GM21528 (cell line): ENCODE data around the gene IGSF23.
"Not testable (repeated sequence)": the region's sequence is repeated elsewhere in the genome, so short reads cannot be mapped to it uniquely, and the experiment has no call there.

Source experiments
- ATAC-seq: cut with Tn5 transposase; IDR thresholded peaks from one replicate; pipeline ENCODE4 v1.9.1; 2021; ENCODE audit warnings: mild to moderate bottlenecking, moderate library complexity; ENCODE audit not compliant: unreplicated experiment, low FRiP score

IGSF23 gene

DNA sequence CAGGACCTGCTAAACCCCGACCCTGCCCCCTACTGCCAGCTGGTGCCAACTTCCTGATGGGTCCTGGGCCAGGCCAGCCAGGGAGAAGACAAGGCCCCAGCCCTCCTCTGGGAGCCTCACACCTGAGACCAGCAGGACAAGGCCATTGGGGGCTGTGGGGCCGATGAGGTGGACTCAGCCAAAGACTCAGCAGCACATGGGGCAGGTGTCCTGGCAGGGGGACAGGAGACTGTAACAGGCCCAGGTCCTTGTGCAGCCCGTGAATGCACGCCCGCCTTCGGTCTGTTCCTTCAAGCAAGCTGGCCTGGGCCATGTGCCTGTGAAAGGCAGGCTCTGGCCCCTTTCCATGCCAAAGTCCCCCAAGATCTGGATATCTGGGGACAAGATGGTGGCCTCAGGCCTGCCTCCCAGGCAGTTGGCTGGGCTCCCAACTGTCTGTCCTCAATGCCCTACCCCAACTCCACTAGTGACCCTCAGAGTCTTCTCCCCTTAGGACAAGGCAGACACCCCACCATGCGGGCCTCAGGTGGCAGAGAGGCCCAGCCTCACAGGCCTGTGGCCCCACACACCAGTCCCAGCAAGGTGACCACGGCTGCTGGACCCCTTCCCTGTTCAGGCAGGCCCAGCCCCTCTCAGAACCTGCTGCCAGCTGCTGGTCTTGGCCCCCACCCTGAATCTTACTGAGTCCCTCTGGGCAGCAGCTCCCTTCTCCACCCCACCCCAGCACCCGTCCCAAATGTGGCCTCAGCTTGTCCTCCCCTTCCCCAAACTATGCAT, 70.3 kb downstream of the IGSF23 start:
- no peak for ATAC-seq

DNA sequence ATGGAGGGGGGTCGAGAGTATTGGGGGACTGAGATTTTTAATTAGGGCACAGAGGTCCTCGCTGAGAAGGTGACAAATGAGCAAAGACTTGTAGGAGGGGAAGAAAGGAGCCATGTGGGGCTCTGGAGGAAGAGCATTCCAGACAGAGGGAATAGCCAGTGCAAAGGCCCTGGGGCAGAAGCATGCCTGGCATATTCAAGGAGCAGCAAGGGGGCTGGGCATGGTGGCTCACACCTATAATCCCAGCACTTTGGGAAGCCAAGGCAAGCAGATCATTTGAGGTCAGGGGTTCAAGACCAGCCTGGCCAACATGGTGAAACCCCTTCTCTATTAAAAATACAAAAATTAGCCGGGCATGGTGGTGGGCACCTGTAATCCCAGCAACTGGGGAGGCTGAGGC, 71.0 kb downstream of the IGSF23 start:
- not testable (repeated sequence) for ATAC-seq

DNA sequence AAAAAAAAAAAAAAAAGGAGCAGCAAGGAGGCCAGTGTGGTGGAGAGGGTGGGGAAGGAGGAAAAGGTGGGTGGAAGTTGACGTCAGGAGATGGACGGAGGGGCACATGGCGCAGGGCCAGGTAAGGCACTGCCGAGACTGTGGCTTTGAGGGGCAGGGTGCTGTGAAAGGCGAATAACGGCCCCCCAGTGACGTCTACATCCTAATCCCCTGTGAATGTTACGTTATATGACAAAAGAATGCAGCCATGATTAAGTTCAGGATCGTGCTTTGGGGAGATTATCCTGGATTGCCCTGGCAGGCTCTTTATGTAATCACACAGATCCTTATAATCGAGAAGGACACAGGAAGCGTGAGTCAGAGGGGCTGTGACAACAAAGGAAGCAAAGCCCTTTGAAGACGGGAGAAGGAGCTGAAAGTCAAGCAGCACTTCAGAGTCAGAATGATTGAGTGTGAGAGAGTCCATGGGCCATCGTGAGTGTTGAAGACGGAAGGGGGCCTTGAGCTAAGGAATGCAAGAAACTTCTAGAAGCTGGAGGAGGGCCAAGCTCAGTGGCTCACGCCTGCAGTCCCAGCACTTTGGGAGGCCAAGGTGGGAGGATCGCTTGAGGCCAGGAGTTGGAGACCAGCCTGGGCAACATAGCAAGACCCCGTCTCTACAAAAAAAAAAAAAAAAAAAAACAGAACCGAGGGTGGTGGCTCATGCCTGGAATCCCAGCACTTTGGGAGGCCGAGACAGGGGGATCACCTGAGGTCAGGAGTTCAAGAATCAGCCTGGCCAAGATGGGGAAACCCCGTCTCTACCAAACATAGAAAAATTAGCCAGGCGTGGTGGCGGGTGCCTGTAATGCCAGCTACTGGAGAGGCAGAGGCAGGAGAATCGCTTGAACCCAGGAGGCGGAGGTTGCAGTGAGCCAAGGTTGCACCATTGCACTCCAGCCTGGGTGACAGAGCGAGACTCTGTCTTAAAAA, 71.8 kb downstream of the IGSF23 start:
- ATAC-seq: no peak

DNA sequence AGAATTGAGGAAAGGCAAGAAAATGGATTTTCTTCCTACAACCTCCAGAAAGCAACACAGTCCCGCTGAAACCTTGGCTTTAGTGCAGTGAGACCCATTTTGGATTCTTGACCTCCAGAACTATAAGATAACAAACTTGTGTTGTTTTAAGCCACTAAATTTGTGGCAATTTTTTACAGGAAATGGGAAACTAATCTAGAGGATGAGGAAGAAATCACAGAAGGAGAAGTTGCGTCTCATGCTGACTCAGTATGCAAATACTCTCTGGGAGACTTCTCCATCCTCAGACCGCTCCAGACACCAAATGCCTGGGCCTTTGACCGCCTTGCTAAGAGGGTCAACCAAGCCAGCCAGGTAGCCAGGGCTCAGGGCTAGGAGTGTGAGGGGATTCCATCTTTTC, 72.5 kb downstream of the IGSF23 start:
- no peak for ATAC-seq
